ENCODE data around the gene EDDM13.
"Not testable (repeated sequence)": the region's sequence is repeated elsewhere in the genome, so short reads cannot be mapped to it uniquely, and the experiment has no call there.

EDDM13 gene

DNA sequence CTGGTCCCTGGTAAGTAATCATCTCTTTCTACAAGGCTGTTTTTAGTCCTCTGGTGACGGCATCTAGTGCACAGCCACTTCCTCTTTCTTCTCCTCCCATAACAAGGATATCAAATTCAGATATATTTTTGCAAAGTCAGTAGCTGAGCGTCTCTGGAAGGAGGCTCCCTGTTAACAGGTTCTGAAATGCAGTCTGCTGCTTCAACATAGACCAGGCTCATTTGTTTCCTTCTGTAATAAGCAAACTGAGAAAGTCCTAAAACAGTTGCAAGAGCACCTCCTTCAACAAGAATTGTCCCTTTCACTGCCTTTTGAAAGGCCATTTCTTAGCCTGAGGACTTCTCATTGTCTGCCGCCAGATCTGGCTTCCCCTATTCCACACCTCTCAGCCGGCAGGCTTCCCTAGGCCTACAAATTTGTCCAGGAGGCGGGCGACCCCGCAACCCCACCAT, 49.5 kb downstream of the EDDM13 start:
- no peak for DNase-seq

DNA sequence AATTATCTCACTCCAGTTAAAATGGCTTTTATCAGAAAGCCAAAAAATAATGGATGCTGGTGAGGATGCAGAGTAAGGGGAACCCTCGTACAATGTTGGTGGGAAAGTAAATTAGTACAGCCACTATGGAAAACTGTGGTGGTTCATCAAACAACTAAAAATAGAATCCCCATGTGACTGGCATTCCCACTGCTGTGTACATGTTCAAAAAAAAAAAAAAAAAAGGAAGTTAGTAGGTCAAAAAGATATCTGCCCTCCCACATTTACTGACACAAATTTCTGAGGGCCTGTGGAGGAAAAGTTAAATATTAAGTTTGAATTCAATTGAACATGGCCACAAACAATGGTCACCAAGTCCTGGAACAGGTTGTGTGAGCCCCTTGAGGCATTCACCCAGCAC, 51.9 kb downstream of the EDDM13 start:
- no peak for DNase-seq

DNA sequence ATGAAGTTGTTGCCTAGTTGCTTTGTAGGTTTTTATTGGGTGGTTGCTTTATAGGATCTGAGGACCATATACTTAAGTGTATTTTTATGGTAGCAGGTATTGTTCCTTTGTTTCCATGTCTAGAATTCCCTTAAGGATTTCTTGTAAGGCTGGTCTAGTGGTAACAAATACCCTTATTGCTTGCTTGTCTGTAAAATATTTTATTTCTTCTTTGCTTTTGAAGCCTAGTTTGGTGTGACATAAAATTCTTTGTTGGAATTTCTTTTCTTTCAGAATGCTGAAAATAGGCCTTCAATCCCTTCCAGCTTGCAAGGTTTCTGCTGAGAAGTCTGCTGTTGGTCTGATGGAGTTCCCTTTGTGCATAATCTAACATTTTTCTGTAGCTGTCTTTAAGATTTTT, 60.1 kb downstream of the EDDM13 start:
- DNase-seq, result no peak

DNA sequence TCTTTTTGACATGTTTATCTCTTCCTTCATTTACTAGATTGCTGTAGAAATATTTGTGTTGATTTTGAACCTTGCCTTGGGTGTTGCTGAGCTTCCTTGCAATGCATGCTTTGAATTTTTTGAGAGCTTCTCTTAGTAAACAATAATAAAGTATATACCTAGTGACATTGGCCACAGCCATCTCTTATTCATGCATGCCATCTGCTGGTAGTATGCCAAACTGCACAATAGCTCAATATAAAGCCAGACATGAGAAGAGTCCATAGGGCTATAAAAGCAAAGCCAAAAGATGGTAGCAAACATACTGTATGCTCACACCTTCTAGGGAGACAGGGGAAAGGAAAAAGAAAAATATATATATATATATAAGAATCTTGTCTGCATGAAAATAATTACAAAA, 61.0 kb downstream of the EDDM13 start:
- DNase-seq, result peak; percentile 41

DNA sequence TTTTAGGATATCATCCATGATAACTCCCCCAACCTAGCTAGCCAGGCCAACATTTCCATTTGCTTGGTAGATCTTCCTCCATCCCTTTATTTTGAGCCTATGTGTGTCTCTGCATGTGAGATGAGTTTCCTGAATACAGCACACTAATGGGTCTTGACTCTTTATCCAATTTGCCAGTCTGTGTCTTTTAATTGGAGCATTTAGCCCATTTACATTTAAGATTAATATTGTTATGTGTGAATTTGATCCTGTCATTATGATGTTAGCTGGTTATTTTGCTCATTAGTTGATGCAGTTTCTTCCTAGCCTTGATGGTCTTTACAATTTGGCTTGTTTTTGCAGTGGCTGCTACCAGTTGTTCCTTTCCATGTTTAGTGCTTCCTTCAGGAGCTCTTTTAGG, 62.8 kb downstream of the EDDM13 start:
- not testable (repeated sequence) for DNase-seq

DNA sequence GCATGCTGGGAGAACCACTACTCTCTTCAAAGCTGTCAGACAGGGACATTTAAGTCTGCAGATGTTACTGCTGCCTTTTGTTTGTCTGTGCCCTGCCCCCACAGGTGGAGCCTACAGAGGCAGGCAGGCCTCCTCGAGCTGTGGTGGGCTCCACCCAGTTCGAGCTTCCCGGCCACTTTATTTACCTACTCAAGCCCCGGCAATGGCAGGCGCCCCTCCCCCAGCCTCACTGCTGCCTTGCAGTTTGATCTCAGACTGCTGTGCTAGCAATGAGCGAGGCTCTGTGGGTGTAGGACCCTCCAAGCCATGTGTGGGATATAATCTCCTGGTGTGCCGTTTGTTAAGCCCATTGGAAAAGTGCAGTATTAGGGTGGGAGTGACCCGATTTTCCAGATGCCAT, 64.5 kb downstream of the EDDM13 start:
- DNase-seq, result not testable (repeated sequence)

DNA sequence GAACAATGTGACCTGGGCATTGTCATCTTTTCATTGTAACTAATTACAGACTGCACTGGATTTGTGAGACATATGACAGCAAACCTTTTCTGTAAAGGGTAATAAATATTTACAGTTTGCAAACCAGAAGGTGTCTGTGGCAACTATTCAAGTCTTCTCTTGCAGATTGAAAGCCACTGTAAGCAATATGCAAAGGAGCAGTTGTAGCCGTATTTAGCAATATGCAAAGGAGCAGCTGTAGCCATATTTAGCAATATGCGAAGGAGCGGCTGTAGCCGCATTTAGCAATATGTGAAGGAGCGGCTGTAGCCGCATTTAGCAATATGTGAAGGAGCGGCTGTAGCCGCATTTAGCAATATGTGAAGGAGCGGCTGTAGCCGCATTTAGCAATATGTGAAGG, 66.5 kb downstream of the EDDM13 start:
- DNase-seq, result not testable (repeated sequence)

DNA sequence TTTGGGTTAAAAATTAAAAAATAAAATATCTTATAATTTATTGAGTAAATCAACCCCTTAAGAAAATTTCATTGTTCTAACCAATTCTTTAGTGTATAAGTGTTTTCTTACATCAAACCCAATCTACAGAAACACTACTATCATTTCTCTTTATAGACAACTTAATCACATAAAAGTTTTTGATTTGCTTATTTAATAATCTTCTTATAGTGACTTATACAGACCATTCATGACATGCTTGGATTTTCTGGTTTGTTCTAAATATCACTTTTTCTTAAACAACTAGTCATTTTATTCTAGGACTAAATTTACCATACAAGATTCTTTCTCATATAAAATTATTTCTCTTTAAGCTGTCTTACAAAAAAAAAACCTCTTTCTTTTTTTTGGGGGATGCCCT, 69.4 kb downstream of the EDDM13 start:
- DNase-seq, result no peak

DNA sequence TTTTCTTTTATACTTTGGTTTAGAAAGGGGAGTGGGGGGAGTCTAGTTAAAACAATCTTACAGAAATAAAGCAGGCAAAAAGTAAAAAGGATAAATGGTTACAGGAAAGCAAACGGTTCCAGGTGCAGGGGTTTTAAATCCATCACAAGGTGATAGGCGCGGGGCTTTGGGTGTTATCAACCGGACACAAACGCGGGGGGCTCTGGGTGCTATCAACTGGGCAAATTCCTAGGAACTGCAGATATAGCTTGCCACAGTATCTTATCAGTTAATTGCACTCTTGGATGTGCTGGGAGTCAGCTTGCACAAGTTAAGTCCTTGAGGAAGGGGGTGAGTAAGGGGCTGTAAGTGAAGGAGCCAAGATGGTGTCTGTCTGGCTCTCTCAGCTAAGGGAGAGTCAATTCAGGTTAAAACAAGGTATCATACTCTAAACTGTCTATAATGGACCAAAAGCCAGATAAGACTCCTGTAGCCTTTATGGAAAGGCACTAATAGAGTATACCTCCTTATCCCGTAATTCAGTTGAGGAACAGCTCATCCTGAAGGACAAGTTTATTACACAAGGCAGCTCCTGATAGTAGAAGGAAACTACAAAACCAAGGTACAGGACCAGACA, 74.7 kb downstream of the EDDM13 start:
- no peak for DNase-seq

DNA sequence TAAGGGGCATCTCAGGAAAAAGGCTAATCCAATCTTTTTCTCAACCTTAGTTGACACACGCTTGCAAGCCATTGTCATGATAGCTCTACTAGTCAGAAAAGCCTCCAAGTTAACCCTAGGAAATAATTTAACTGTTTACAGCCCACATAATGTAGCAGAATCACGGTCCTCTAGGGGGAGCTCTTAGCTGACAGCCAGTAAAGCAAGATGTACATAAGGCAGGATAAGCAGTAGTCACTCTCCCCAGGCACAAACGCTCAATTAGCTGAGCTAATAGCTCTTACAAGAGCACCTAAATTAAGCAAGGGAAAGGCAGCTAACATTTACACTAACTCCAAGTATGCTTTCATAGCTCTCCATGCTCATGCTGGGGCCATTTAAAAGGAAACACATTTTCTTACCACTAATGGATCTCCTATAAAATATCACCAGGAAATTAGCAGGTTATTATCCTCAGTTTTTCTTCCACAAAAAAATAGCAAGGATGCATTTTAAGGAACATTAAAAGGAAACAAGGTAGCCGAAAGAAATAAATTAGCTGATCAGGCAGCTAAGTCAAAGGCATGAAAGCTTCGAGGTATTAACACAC, 75.8 kb downstream of the EDDM13 start:
- no peak for DNase-seq

DNA sequence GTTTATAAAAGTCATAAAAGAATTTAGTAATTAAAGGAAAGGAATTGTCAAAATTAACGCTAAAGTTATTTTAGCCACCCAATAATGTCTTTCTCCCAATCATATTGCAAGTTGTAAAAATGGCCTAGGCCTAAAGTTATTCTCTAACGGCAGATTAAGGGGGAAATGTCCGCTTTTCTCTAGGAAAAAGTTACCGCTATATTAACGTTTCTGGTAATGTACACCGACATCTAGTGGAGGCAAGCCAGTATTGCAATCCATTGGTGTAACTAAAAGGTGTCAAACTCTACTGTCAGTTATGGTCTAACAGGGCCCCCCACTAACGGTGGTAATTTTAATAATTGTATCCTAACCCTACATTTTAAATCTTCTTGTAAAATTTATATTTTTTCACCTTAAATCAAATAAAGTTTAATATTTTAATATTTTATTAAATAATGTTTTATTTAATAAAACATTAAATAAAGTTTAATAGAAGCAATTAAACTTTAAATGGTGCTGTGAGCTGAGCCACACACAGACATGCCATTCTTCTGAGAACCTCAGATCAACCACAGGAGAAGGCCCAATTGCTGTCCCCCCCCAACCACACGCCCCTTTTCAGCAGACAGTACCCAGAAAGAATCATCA, 78.0 kb downstream of the EDDM13 start:
- DNase-seq, result peak; percentile 19

DNA sequence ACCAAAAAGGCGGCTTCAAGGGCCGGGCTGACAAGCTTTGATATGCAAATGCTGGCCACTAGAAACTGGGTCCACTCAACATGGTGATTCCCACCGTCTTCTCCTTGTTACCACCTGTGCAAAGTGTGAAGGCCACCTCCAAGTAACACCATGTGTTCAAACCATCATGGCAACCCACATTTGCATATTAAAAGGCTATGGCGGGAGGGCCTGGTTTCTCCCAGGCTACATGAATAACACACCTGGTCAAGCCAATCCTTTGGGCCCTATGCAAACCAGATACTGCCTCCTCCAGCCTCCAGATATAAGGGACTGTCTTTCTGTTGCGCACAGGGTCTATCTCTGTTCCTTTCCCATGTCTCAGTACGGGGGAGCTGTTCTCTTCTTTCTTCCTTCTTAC, 78.7 kb downstream of the EDDM13 start:
- no peak for DNase-seq

DNA sequence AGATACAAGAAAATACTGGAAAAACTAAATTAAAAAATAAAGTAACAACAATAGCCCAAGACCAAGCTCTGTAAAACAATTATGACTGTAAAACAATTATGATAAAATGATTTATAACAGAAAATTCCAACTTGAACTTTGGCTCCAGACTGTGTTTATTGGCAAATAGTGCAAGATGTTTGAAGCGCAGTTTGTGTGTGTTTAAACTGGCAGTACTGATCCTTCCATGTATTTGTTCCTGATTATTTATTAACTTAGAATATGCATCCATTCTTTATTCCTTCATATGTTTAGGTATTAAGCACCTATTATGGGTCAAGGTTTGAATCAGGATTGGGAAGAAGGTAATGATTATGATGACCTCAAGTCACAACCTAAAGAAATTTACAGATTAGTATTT, 83.0 kb downstream of the EDDM13 start:
- DNase-seq, result no peak

DNA sequence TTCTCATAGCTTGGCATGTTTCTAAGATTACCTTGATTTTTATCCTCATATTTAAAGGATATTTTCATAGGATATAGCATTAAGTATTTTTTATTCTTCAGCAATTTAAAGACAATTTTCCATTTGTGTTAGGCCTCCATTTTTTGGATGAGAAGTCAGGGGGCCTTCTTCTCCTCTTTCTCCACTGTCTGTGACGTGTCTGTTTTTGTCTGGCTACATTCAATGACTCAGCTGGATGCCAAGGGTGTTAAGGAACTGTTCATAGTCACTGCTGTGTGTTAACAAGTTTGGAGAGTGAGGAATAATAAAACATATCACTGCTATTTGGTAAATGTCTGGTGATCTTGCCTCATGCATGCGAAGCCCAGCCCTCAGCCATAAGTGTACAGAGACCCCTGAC, 84.4 kb downstream of the EDDM13 start:
- DNase-seq, result no peak

Data from NCI-H2029 treated with DMSO at 0.1 percent for 48 hours (cell line).